K562 (cell line): Measurements from ENCODE around the gene WNT7B. TPM values are rescaled to one million over a fixed set of nuclear protein-coding genes. Genes with fewer than 3 reads are reported as not detected.
A peak's percentile ranks its signal among the peaks of the same experiment; 100 is the strongest.

Experiments
- ATAC-seq: fragments of 200-7000 bp; cut with Tn5 transposase; 3 replicates; pipeline ENCODE4 v1.9.1; 2020; ENCODE audit warnings: moderate library complexity
- BruUV-seq: library from RNA; stranded (reverse); fragments of 400-500 nt; replicated peaks from 2 replicates; lab custom pipeline; 2021; lab: Mats Ljungman, UMichigan
- CTCF ChIA-PET: fragments of 300-600 bp; formaldehyde crosslinking; extraction: SDS; loops from one replicate; lab custom pipeline; 2021; ENCODE audit warnings: low intra/inter-chr PET ratio; lab: Yijun Ruan, JAX
- POLR2A ChIA-PET: fragments of 300-600, 350-650 bp; sonication (Branson Sonifier 250); formaldehyde crosslinking; extraction: SDS; loops from one replicate; lab custom pipeline; 2021; ENCODE audit warnings: antibody characterized with exemption, inconsistent platforms; lab: Yijun Ruan, JAX
- DNase-seq, 4 experiments: peaks; one replicate each; pipeline versions ENCODE4 v3.0.0 to v3.0.0-alpha.2; 2011 to 2018; ENCODE audit warnings: low spot score in 3 of 4, mixed read lengths in 3 of 4; ENCODE audit errors: extremely low read depth in 1 of 4
- FAIRE-seq: peaks from 2 replicates; lab custom pipeline; 2011; peaks lifted over from hg19 to GRCh38; lab: Jason Lieb, UNC
- H2AFZ ChIP-seq: 2 replicates; pipeline ENCODE4 v1.6.0; 2011; ENCODE audit warnings: low read depth, low read length, control low read depth, inconsistent platforms
- H3K27ac ChIP-seq: fragments of 200-600 bp; 3 replicates; pipeline ENCODE4 v1.8.0; 2011; ENCODE audit warnings: low read depth, mild to moderate bottlenecking, control low read depth, inconsistent platforms, low read length, moderate library complexity, mixed read lengths; ENCODE audit errors: extremely low read depth
- H3K27me3 ChIP-seq, 2 experiments: fragments of 300-600 bp in 1 of 2; 2 replicates in 1 of 2; 3 replicates in 1 of 2; pipeline versions ENCODE4 v1.6.0 to v1.8.0; 2011; ENCODE audit warnings: inconsistent platforms in 2 of 2, low read length in 2 of 2, mild to moderate bottlenecking in 1 of 2, mixed read lengths in 1 of 2, moderate library complexity in 1 of 2; ENCODE audit not compliant: control insufficient read depth in 2 of 2, insufficient read depth in 2 of 2
- H3K36me3 ChIP-seq: fragments of 300-600 bp; 3 replicates; pipeline ENCODE4 v1.8.0; 2011; ENCODE audit warnings: mild to moderate bottlenecking, low read length, inconsistent platforms; ENCODE audit not compliant: control insufficient read depth, insufficient read depth
- H3K4me1 ChIP-seq, 2 experiments: fragments of 200-600 bp in 1 of 2; replicated peaks in 1 of 2; 2 replicates in 1 of 2; 3 replicates in 1 of 2; pipeline versions ENCODE4 v1.5.1 to v1.8.0; 2011; ENCODE audit warnings: inconsistent platforms in 2 of 2, low read length in 2 of 2, mild to moderate bottlenecking in 1 of 2, mixed read lengths in 1 of 2, moderate library complexity in 1 of 2; ENCODE audit not compliant: control insufficient read depth in 2 of 2, insufficient read depth in 2 of 2
- H3K4me2 ChIP-seq: 2 replicates; pipeline ENCODE4 v1.6.1; 2011; ENCODE audit warnings: low read length, control low read depth, inconsistent platforms, mixed read lengths; ENCODE audit not compliant: insufficient read depth
- H3K4me3 ChIP-seq: fragments of 200-600 bp; sonication (generic), shearing (Covaris generic); 2 replicates; pipeline ENCODE4 v1.5.1; 2016; ENCODE audit warnings: control low read depth, inconsistent platforms
- H3K79me2 ChIP-seq: fragments of 200-600 bp; 3 replicates; pipeline ENCODE4 v1.8.0; 2011; ENCODE audit warnings: low read length, inconsistent platforms; ENCODE audit not compliant: control insufficient read depth, insufficient read depth
- H3K9ac ChIP-seq, 2 experiments: 2 replicates each; pipeline versions ENCODE4 v1.6.0 to v1.6.1; 2011; ENCODE audit warnings: low read depth in 2 of 2, low read length in 2 of 2, control low read depth in 1 of 2, inconsistent platforms in 1 of 2, mild to moderate bottlenecking in 1 of 2, mixed read lengths in 1 of 2; ENCODE audit not compliant: insufficient read depth in 1 of 2
- H3K9me1 ChIP-seq: one replicate; pipeline ENCODE4 v1.6.0; 2011; ENCODE audit warnings: inconsistent platforms, mild to moderate bottlenecking, low read length, moderate library complexity; ENCODE audit not compliant: control insufficient read depth, insufficient read depth
- H3K9me3 ChIP-seq: replicated peaks from 2 replicates; pipeline ENCODE4 v1.5.1; 2011; ENCODE audit warnings: low read depth, low read length, inconsistent platforms; ENCODE audit not compliant: control insufficient read depth, insufficient read depth
- H4K20me1 ChIP-seq: replicated peaks from 2 replicates; pipeline ENCODE4 v1.6.1; 2011; ENCODE audit warnings: low read length, inconsistent platforms, mixed read lengths; ENCODE audit not compliant: control insufficient read depth, insufficient read depth
- BCOR ChIP-seq: fragments of 450-650 bp; IDR thresholded peaks from 2 replicates; pipeline ENCODE4 v1.6.1; 2016
- CREB1 ChIP-seq, 2 experiments: sonication (generic) in 1 of 2; formaldehyde crosslinking in 1 of 2; IDR thresholded peaks; 2 replicates each; pipeline versions ENCODE4 v1.6.1 to v1.8.0; 2012 to 2022; ENCODE audit warnings: inconsistent platforms in 1 of 2, mild to moderate bottlenecking in 1 of 2, missing genetic modification reagents in 1 of 2, moderate library complexity in 1 of 2
- E2F5 ChIP-seq: sonication (generic); formaldehyde crosslinking; IDR thresholded peaks from 2 replicates; pipeline ENCODE4 v1.8.0; 2022; ENCODE audit warnings: mild to moderate bottlenecking, missing genetic modification reagents
- E4F1 ChIP-seq: fragments of 250-450 bp; sonication (Bioruptor Pico); IDR thresholded peaks from 2 replicates; pipeline ENCODE4 v1.5.0; 2021; ENCODE audit warnings: mild to moderate bottlenecking, borderline replicate concordance
- ETV5 ChIP-seq: sonication (generic); formaldehyde crosslinking; IDR thresholded peaks from 2 replicates; pipeline ENCODE4 v1.4.0; 2020; ENCODE audit warnings: low read depth, mild to moderate bottlenecking, missing genetic modification reagents
- GTF3C2 ChIP-seq: IDR thresholded peaks from 3 replicates; pipeline ENCODE4 v1.6.1; 2011; ENCODE audit warnings: borderline replicate concordance, mild to moderate bottlenecking, moderate library complexity; ENCODE audit not compliant: insufficient read length; ENCODE audit errors: extremely low read depth
- MCM7 ChIP-seq, 2 experiments: fragments of 450-650 bp; IDR thresholded peaks; 2 replicates each; pipeline ENCODE4 v1.6.1; 2016 to 2018
- POLR2AphosphoS5 ChIP-seq: IDR thresholded peaks from 2 replicates; pipeline ENCODE4 v1.6.1; 2011; ENCODE audit warnings: mild to moderate bottlenecking, low read depth, low read length, moderate library complexity; ENCODE audit not compliant: control insufficient read depth, insufficient read depth
- RBFOX2 ChIP-seq: fragments of 200-400 bp; formaldehyde crosslinking; IDR thresholded peaks from 2 replicates; pipeline ENCODE4 v1.6.1; 2017; ENCODE audit warnings: low read depth, mild to moderate bottlenecking, low read length, moderate library complexity
- RBM25 ChIP-seq: fragments of 200-400 bp; formaldehyde crosslinking; IDR thresholded peaks from 2 replicates; pipeline ENCODE4 v1.6.1; 2018; ENCODE audit warnings: low read length, low read depth, moderate library complexity; ENCODE audit not compliant: severe bottlenecking
- RFX1 ChIP-seq: fragments of 450-650 bp; IDR thresholded peaks from 2 replicates; pipeline ENCODE4 v1.6.1; 2016; ENCODE audit warnings: mild to moderate bottlenecking, moderate library complexity
- SETDB1 ChIP-seq: IDR thresholded peaks from one replicate; pipeline ENCODE4 v1.6.1; 2012; ENCODE audit warnings: low read length, control low read depth, inconsistent platforms
- STAG1 ChIP-seq: sonication (generic); formaldehyde crosslinking; IDR thresholded peaks from 2 replicates; pipeline ENCODE4 v1.5.0; 2020; ENCODE audit warnings: missing genetic modification reagents, borderline replicate concordance
- TCF3 ChIP-seq: sonication (generic); formaldehyde crosslinking; IDR thresholded peaks from 2 replicates; pipeline ENCODE4 v1.4.0; 2020; ENCODE audit warnings: mild to moderate bottlenecking, missing genetic modification reagents
- TSC22D4 ChIP-seq: fragments of 450-650 bp; IDR thresholded peaks from 2 replicates; pipeline ENCODE4 v1.6.1; 2016; ENCODE audit warnings: missing genetic modification characterization, missing biosample characterization, control low read depth
- ZFP36 ChIP-seq: fragments of 150-350 bp; IDR thresholded peaks from 2 replicates; pipeline ENCODE4 v1.6.1; 2018; ENCODE audit warnings: low read length, low read depth; ENCODE audit not compliant: partially characterized antibody
- ZNF224 ChIP-seq: sonication (generic); formaldehyde crosslinking; IDR thresholded peaks from 2 replicates; pipeline ENCODE4 v1.8.0; 2022; ENCODE audit warnings: mild to moderate bottlenecking, missing genetic modification reagents
- ZNF436 ChIP-seq: fragments of 250-450, 450-650 bp; sonication (Bioruptor Pico); formaldehyde crosslinking; IDR thresholded peaks from 2 replicates; pipeline ENCODE4 v1.7.0; 2020; ENCODE audit warnings: mild to moderate bottlenecking
- ZNF75A ChIP-seq: fragments of 450-650 bp; formaldehyde crosslinking; IDR thresholded peaks from 2 replicates; pipeline ENCODE4 v1.4.0; 2020; ENCODE audit warnings: mild to moderate bottlenecking
- WGBS: fragments of 100-300 bp; shearing (Covaris generic); methylation state at CpG from one replicate; pipeline ENCODE4 v1.1.6; 2016; ENCODE audit warnings: low coverage, mixed read lengths; ENCODE audit not compliant: insufficient coverage; ENCODE audit errors: missing lambda C conversion rate; 5-methylcytosine and 5-hydroxymethylcytosine counted together
- in situ Hi-C: fragments of 300-500 bp; cut with MboI; formaldehyde crosslinking; loops from 4 replicates; pipeline ENCODE4 v1.15.0; 2018; ENCODE audit warnings: inconsistent platforms, mixed read lengths
- intact Hi-C: fragments of 100-400 bp; cut with micrococcal nuclease; formaldehyde crosslinking; loops from 2 replicates; pipeline ENCODE4 v1.14.2; 2022
- polyA plus RNA-seq, 8 experiments: library from polyadenylated mRNA; depleted of rRNA in 4 of 8; stranded (reverse) in 5 of 8; unstranded in 3 of 8; fragments of >200 nt; fragmentation: Nextera tagmentation in 2 of 8; fragmentation: Illumina TruSeq in 1 of 8; extraction: Ambion mirVana in 2 of 8; extraction: Trizol in 1 of 8; gene quantifications; 2 replicates each; pipeline versions ENCODE4 v1.2.1 to v1.2.3, GENCODE V29; 2011 to 2014; ENCODE audit warnings: inconsistent platforms in 1 of 8, missing spikeins in 1 of 8
- total RNA-seq, 7 experiments: library from RNA; depleted of rRNA in 6 of 7; stranded (reverse); fragments of >200 nt in 6 of 7; fragmentation: Illumina TruSeq in 2 of 7; extraction: Trizol in 2 of 7; gene quantifications; 2 replicates each; pipeline versions ENCODE4 v1.2.1 to v1.2.3, GENCODE V29; 2011 to 2021; ENCODE audit warnings: low replicate concordance in 1 of 7

The WNT7B gene
- total and polyA plus RNA-seq, 9 of the 15 experiments (the other 6 are each of a cell fraction or from before 2014, with no cell fraction given) = not detected

- Histone ChIP-seq H2AFZ (no peak overlapping the region), H3K27ac (no peak overlapping the region), H3K4me3 (no peak overlapping the region), H3K4me1 (peaks cover 0 to 24% of the 10 kb centered on the region in 2 experiments; a peak in 2 of 5 replicates), H3K36me3 (no peaks in the 10 kb centered on the region), H3K9me3 (no peaks in the 10 kb centered on the region), H3K9me1 (no peaks in the 10 kb centered on the region), H3K4me2 (no peak overlapping the region), H3K9ac (no peak overlapping the region), H3K27me3 (peaks cover 2 to 53% of the 10 kb centered on the region in 2 experiments), H4K20me1 (peaks cover 6% of the 10 kb centered on the region), H3K79me2 (no peaks in the 10 kb centered on the region)
- ATAC-seq = no peak
- no peak for DNase-seq
- CTCF ChIA-PET = no interaction called here
- in situ Hi-C loops (no loop called here), intact Hi-C loops (no loop called here)
- WGBS = 16% methylated on average over 5 of the region's 7 CpGs
- no TSS peak for BruUV-seq
- POLR2A ChIA-PET = no interaction called here
- no peak for FAIRE-seq
- TF ChIP-seq MCM7 (IDR thresholded peaks at IDR 0.05) = no peak
- TF ChIP-seq RBM25 = peak; percentile 55
- no peak for TF ChIP-seq CREB1 (IDR thresholded peaks at IDR 0.05)
- TF ChIP-seq CREB1 (CRISPR knock-in tag; IDR thresholded peaks at IDR 0.05) = no peak
- TF ChIP-seq ZFP36 = peak; percentile 99
- no peak for TF ChIP-seq TCF3 (CRISPR knock-in tag)
- no peak for TF ChIP-seq SETDB1
- no peak for TF ChIP-seq E2F5 (CRISPR knock-in tag)
- TF ChIP-seq GTF3C2 = peak; percentile 41
- TF ChIP-seq ETV5 (CRISPR knock-in tag) = no peak
- no peak for TF ChIP-seq STAG1 (CRISPR knock-in tag)
- 0 out of 2 replicates have a peak, but pooled peaks have one; percentile 24 for TF ChIP-seq BCOR
- TF ChIP-seq ZNF75A (CRISPR knock-in tag) = no peak
- TF ChIP-seq RFX1 = no peak
- TF ChIP-seq ZNF224 = no peak
- TF ChIP-seq E4F1 (CRISPR knock-in tag) = no peak
- TF ChIP-seq ZNF436 (CRISPR knock-in tag) = peak; percentile 79
- TF ChIP-seq RBFOX2 = no peak
- TF ChIP-seq POLR2AphosphoS5 = no peak
- no peak for TF ChIP-seq TSC22D4 (tag)
Observed at GRCh38 chr22:45886540-45886939, 90.4 kb downstream of the WNT7B start.
